GM12864 (cell line): ENCODE results near the gene XPNPEP2.

Source experiments
- DNase-seq: peaks from one replicate; pipeline ENCODE4 v3.0.0-alpha.2; 2011; ENCODE audit warnings: low read depth
- H3K4me3 ChIP-seq: 2 replicates; pipeline ENCODE4 v1.5.1; 2011; ENCODE audit warnings: mild to moderate bottlenecking, low read depth, low read length, control low read depth
- CTCF ChIP-seq: IDR thresholded peaks from 2 replicates; pipeline ENCODE4 v1.5.1; 2011; ENCODE audit warnings: low read depth, mild to moderate bottlenecking, moderate library complexity, low read length, control low read depth, inconsistent platforms; ENCODE audit errors: missing control alignments

XPNPEP2 gene

DNA sequence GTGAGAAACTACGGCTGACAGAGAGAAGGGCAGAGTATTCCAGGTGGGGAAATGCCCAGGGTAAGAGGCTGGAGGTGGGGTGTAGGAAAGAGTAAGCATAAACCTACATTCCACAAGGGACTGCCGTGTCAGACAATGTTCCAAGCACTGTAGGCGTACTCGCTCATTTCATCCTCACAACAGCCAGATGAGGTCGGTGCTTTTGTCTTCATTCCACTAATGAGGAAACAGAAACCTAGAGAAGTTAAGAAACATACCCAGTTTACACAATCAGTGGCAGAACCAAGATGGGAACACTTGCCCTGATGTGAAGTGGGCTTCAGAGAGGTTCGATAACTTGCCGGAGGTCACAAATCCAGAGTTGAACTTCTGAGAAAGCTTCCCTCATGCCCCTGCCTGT, 45.6 kb downstream of the XPNPEP2 start:
- TF ChIP-seq CTCF = no peak
- no peak for DNase-seq
- peak overlapping the region; percentile 70 for H3K4me3 ChIP-seq

GRCh38 chrX:129785160-129785947, 46.6 kb downstream of the XPNPEP2 start:
- TF ChIP-seq CTCF = no peak
- DNase-seq = no peak
- peak overlapping the region; percentile 39 for H3K4me3 ChIP-seq

DNA sequence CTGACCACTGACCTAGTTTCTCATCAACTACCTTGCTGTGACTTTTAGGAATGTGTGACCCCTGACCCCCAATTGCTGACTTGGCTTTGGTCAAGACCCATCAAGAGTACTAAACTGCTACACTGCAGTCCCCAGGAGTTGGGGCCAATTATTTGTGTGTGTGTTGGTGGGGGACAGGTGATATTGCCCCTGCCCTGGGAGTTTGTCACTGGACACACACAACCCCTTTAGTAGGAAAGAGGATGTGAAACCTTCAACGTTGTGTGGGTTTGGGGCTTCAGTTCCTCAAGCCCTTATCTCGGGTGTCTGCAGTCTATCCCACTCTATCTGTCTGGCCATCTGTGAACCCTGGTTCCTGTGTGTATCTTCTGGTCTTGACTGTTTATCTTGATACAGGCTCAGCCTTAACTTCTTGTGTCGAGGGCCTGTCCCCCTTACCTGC, 47.5 kb downstream of the XPNPEP2 start:
- no peak for TF ChIP-seq CTCF
- peak overlapping the region; percentile 16; the same call in 1 of the 2 replicates for H3K4me3 ChIP-seq
- DNase-seq = peak; percentile 66

- no peak overlapping the region for H3K4me3 ChIP-seq
- TF ChIP-seq CTCF = no peak
- DNase-seq = no peak
These were observed 48.7 kb downstream of the XPNPEP2 start for GRCh38 chrX:129787336-129788055.

GRCh38 chrX:129788527-129788926, 49.7 kb downstream of the XPNPEP2 start:
- no peak for DNase-seq
- no peak overlapping the region for H3K4me3 ChIP-seq
- TF ChIP-seq CTCF = no peak

DNA sequence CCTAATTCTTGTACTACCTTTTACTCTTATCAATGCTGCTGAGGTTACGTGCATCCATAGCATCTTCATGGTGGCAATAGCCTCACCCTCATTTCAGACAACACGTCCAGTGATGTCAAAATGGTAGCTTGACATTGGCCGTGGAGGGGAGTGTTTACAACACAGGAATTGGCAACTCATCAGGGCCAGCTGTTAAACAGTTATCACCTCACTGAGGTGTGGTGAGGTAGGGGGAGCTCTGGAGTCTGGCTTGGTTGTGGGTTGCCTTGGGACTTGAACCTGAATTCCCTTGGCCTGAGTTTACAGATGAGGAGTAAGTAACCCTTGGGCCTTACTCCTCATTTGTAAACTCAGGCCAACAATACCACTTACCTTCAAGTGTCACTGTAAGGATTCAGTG, 51.4 kb downstream of the XPNPEP2 start:
- H3K4me3 ChIP-seq = no peak overlapping the region
- TF ChIP-seq CTCF = no peak
- no peak for DNase-seq
